Left lung (tissue), 10 donors: ENCODE data around the gene GMPR. TPM values are rescaled to one million over a fixed set of nuclear protein-coding genes. Genes with fewer than 3 reads are reported as not detected.

ENCODE experiments used
- ATAC-seq: fragments of 200-7000 bp; cut with Tn5 transposase; one replicate; pipeline ENCODE4 v1.9.1; 2020; ENCODE audit warnings: moderate library complexity
- DNase-seq, 4 donors: peaks; one replicate each; pipeline ENCODE4 v3.0.0-alpha.2; 2013 to 2020
- H3K27ac ChIP-seq, 2 donors: fragments of 200-600 bp; sonication (generic) in 1 of 2; one replicate each; pipeline versions ENCODE4 v1.5.0 to v1.8.0; 2020 to 2021
- H3K27me3 ChIP-seq, 2 donors: fragments of 200-600 bp; sonication (generic) in 1 of 2; one replicate each; pipeline versions ENCODE4 v1.5.0 to v1.8.0; 2020 to 2021
- H3K36me3 ChIP-seq, 2 donors: fragments of 200-600 bp; sonication (generic) in 1 of 2; one replicate each; pipeline versions ENCODE4 v1.5.0 to v1.8.0; 2020 to 2021
- H3K4me1 ChIP-seq, 2 donors: fragments of 200-600 bp; one replicate each; pipeline ENCODE4 v1.8.0; 2021
- H3K4me3 ChIP-seq, 2 donors: fragments of 200-600 bp; sonication (generic) in 1 of 2; one replicate each; pipeline versions ENCODE4 v1.5.0 to v1.8.0; 2020 to 2021; ENCODE audit warnings: mild to moderate bottlenecking in 1 of 2
- H3K9me3 ChIP-seq, 2 donors: fragments of 200-600 bp; sonication (generic) in 1 of 2; one replicate each; pipeline versions ENCODE4 v1.5.0 to v1.8.0; 2020 to 2021
- CTCF ChIP-seq, 2 donors: fragments of 200-600 bp; sonication (generic) in 1 of 2; IDR thresholded peaks; one replicate each; pipeline versions ENCODE4 v1.5.0 to v1.8.0; 2021; ENCODE audit warnings: antibody characterized with exemption in 2 of 2
- intact Hi-C, 2 donors: fragments of 100-400 bp; cut with DNase I; formaldehyde crosslinking; loops; one replicate each; pipeline versions ENCODE4 v1.11.2 to v1.14.2; 2022
- polyA plus RNA-seq, 6 donors: library from polyadenylated mRNA; unstranded; fragments of 120-200 nt; gene quantifications; one replicate each; pipeline ENCODE4 v1.2.1, GENCODE V29; 2013; ENCODE audit not compliant: insufficient read length in 6 of 6
- total RNA-seq, 2 donors: library from RNA; stranded (reverse); fragmentation: NEBNext Ultra II Directional; extraction: Animal tissue kit (Norgen Biotek cat#: 25700); gene quantifications; one replicate each; pipeline ENCODE4 v1.2.1, GENCODE V29; 2021
- donor health status: DM: no; HTN: yes; CAD: no.
- donor health status: DM: no; HTN: no; CAD: no.

GMPR gene
- total and polyA plus RNA-seq, 8 donors: 3.8 to 16.1 (median 7.0) TPM

- DNase-seq: no peak
Observed at GRCh38 chr6:16316741-16317251, 78.4 kb downstream of the GMPR start.

GRCh38 chr6:16318538-16318937, 80.2 kb downstream of the GMPR start:
- intact Hi-C loops: no loop called here
- H3K27me3 ChIP-seq: no peaks in the 10 kb centered on the region
- peaks cover 35 to 52% of the 10 kb centered on the region in 2 donors for H3K4me1 ChIP-seq
- no peaks in the 10 kb centered on the region for H3K36me3 ChIP-seq
- H3K4me3 ChIP-seq: no peak overlapping the region
- peak overlapping the region; percentile 11 to 39 for H3K27ac ChIP-seq
- DNase-seq (no peak), ATAC-seq (peak; percentile 19)
- no peak for TF ChIP-seq CTCF (IDR thresholded peaks at IDR 0.05)
- no peaks in the 10 kb centered on the region for H3K9me3 ChIP-seq

More at GRCh38 chr6:16316741-16317251, 78.4 kb downstream of the GMPR start:
- H3K4me3 ChIP-seq: no peak overlapping the region
- H3K9me3 ChIP-seq: no peaks in the 10 kb centered on the region
- intact Hi-C loops: no loop called here
- peak; percentile 62 to 69 for TF ChIP-seq CTCF (IDR thresholded peaks at IDR 0.05)
- H3K27me3 ChIP-seq: no peaks in the 10 kb centered on the region
- peaks cover 24 to 34% of the 10 kb centered on the region in 2 donors for H3K4me1 ChIP-seq
- no peaks in the 10 kb centered on the region for H3K36me3 ChIP-seq
- ATAC-seq: peak; percentile 17
- no peak overlapping the region for H3K27ac ChIP-seq

DNA sequence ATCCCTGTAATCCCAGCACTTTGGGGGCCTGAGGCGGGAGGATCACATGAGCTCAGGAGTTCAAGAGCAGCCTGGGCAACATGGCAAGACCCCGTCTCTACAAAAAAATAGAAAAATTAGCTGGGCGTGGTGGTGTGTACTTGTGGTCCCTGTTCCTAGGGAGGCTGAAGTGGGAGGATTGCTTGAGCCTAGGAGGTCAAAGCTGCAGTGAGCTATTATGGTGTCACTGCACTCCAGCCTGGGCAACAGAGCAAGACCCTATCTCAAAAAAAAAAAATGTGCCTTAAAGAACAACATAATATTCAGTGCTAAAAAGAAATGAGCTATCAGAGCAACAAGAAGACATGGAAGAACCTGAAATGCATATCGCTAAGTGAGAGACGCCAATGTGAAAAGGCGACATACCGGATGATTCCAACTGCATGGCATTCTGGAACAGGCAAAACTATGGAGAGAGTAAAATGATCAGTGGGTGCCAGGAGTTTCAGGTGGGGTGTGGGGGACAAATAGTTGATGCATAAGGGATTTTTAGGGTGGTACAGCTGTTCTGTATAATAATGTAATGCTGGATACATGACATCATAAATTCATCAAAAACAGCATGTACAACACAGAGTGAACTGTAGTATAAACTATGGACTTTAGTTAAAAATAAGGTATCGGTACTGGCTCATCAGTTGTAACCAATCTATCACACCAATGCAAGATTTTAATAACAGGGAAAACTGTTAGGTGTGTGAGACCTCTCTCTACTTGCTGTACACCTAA, 80.8 kb downstream of the GMPR start:
- peaks cover 35 to 58% of the 10 kb centered on the region in 2 donors for H3K4me1 ChIP-seq
- ATAC-seq: no peak
- intact Hi-C loops: no loop called here
- H3K27me3 ChIP-seq: no peaks in the 10 kb centered on the region
- no peak for DNase-seq
- no peaks in the 10 kb centered on the region for H3K36me3 ChIP-seq
- H3K4me3 ChIP-seq: no peak overlapping the region
- TF ChIP-seq CTCF (IDR thresholded peaks at IDR 0.05): no peak
- peak overlapping the region; percentile 69 to 74 for H3K27ac ChIP-seq
- H3K9me3 ChIP-seq: no peaks in the 10 kb centered on the region

DNA sequence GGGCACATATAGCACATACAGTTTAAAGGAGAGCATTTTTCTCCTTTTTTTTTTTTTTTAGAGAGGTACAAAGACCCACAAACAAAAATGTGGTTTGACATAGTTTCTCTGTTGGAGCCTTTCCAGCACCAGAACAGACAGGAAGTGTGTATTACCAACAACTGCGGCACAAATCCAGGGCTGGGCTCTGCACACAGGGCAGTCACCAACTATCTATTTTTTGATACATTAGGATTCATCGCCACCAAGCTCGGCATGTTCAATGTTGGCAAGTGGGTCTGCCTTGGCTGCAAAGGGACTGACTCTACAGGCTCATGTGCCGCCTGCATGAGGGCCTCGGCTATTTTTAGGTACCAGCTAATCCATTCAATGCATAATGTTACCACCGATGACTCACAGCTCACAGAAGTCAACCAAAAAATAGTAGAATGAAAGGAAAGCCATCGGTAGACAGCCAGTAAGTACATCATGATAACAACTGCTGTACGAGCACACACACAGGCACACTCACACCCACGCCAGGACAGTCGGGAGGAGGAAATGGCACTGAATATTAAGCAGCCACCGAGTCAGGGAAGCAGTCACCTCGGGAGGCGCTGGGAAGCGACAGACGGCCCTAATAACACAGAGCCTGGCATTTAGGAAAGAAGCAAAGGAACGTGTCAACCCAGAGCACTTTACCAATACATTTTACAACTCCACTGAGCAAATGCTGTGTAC, 81.6 kb downstream of the GMPR start:
- intact Hi-C loops: no loop called here
- no peak overlapping the region for H3K4me3 ChIP-seq
- no peak for TF ChIP-seq CTCF (IDR thresholded peaks at IDR 0.05)
- no peaks in the 10 kb centered on the region for H3K9me3 ChIP-seq
- H3K27me3 ChIP-seq: no peaks in the 10 kb centered on the region
- H3K4me1 ChIP-seq: peaks cover 35 to 58% of the 10 kb centered on the region in 2 donors
- H3K27ac ChIP-seq: peak overlapping the region; percentile 69 to 74
- peak; percentile 64 for ATAC-seq
- DNase-seq: peak in 3 of 4 donors; percentile 42 to 67 (median 59)
- no peaks in the 10 kb centered on the region for H3K36me3 ChIP-seq
